ENCODE measurements around the gene WDR76.
"Not testable (repeated sequence)": the region's sequence is repeated elsewhere in the genome, so short reads cannot be mapped to it uniquely, and the experiment has no call there.

The WDR76 gene

DNA sequence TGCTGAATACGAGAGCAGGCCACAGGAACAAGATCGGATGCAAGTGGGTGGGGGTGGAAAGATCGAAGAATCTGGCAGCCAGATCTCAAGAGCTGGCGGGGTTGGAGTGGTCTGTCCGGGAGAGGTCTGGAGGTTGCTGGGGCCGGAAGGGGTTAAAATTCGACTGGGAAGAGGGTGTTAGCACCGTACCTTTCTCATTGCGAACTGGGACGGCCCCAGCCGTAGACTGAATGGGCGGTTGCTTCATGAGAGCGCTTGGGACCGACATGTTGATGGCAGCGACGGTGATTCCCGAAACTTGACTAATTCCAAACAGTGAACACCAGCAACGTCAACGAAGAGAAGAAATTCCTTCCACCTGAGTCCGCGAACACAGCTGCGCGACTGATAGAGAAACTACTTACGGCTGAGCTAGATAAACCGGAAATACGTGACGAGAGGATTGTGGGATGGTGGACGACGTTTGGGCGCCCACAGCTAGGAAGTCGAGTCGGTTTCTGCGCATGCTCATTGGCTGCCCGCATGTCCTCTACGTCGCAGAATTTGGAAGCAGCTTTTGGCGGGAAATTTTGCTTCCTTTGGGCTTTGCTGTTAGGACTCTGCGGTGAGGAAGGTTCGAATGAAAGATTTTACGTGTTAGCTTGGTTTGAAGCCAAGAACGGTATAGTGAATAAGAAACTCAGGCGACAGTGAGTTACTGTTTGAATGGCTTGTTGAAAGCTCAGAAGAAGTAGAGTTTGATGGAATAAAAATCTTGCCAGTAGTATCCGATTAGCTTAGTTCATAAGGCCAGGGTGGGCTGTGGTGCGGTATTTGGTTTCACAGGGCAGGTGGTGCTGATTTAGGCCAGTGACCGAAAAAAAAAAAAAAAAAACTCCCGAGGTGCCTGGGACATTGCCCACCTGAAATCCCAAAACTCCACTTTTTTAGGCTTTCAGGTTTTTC is 2.2 kb upstream of the WDR76 start, which contains the start of gene MFAP1:
TSS of gene MFAP1 (minus strand) at position 389 of the 945 bp plus-strand sequence. CDS start at position 268, 121 bp downstream.
- peak; percentile 98 for FAIRE-seq

DNA sequence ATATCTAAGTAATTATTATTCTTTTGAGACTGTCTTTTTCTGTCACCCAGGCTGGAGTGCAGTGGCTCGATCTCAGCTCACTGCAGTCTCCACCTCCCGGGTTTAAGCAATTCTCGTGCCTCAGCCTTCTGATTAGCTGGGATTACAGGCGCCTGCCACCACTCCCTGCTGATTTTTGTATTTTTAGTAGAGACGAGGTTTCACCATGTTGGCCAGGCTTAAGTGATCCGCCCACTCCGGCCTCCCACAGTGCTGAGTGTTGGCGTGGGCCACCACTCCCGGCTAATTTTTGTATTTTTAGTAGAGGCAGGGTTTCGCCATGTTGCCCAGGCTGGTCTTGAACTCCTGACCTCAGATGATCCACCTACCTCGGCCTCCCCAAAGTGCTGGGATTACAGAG is 1.5 kb upstream of the WDR76 start:
- FAIRE-seq: not testable (repeated sequence)

DNA sequence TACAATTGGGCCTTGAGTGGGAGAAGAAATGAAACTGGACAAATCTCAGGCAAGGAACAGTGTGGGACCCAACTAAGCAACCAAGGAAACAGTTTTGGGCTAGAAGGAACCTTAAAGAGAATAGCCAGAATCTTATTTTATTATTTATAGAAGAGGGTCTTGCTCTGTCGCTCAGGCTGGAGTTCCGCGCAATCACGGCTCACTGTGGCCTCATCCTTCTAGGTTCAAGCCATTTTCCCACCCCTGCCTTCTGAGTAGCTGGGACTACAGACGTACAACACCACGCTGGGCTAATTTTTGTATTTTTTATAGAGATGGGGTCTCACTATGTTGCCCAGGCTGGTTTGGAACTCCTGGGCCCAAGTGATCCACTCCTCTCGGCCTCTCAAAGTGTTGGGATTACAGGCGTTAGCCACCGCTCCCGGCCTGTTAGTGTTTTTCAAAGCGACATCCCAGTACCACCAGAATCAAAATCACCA is 734 bp upstream of the WDR76 start:
- no peak for FAIRE-seq

DNA sequence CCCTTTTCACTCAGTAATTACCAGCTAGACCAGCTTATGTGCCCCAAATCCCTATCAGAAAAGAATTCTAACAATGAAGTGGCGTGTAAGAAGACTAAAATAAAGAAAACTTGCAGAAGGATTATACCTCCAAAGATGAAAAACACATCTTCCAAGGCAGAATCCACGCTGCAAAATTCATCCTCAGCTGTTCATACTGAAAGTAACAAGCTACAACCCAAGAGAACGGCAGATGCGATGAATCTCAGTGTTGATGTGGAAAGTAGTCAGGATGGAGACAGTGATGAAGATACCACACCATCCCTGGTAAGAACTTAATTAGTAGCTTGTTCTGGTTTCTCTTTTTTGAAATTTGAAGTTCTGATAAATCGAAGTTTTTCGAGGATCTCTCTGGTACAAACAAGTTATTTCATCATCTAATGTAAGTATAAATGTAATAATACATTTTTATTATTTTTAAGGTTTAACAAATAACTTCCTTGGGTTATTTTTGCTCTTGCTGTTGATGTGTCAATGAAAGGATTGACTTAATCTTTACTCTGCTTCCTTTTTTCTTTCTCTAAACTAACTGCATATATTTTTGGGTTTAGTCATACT is 1.4 kb downstream of the WDR76 start:
- no peak for FAIRE-seq

DNA sequence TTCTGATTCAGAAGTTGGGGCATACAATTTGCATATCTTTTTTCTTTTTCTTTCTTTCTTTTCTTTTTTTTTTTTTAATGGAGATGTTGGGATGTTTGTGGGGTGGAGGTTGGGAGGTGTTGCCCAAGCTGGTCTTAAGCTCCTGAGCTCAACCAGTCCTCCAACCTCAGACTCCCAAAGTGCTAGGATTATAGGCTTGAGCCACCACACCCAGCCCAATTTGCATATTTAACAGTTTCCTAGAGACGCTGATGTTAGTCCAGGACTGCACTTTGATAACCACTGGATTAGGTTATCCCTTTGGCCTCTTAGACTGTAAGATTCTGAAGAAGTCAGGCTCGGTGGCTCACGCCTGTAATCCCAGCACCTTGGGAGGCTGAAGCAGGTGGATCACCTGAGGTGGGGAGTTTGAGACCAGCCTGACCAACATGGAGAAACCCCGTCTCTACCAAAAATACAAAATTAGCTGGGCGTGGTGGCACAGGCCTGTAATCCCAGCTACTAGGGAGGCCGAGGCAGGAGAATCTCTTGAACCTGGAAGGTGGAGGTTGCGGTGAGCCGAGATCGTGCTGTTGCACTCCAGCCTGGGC is 3.2 kb downstream of the WDR76 start:
- FAIRE-seq: not testable (repeated sequence)

DNA sequence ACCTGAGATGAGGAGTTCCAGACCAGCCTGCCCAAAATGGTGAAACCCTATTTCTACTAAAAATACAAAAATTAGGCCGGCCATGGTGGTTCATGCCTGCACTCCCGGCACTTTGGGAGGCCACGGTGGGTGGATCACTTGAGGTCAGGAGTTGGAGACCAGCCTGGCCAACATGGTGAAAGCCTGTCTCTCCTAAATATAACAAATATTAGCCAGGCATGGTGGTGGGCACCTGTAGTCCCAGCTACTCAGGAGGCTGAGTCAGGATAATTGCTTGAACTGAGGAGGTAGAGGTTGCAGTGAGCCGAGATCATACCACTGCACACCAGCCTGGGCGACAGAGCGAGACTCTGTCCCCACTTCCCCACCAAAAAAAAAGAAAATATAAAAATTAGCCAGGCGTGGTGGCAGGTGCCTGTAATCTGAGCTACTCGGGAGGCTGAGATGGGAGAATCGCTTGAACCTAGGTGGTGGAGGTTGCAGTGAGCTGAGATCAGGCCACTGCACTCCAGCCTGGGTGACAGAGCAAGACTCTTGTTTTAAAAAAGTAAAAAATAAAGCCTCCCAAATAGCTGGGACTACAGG is 4.0 kb downstream of the WDR76 start:
- FAIRE-seq: not testable (repeated sequence)

DNA sequence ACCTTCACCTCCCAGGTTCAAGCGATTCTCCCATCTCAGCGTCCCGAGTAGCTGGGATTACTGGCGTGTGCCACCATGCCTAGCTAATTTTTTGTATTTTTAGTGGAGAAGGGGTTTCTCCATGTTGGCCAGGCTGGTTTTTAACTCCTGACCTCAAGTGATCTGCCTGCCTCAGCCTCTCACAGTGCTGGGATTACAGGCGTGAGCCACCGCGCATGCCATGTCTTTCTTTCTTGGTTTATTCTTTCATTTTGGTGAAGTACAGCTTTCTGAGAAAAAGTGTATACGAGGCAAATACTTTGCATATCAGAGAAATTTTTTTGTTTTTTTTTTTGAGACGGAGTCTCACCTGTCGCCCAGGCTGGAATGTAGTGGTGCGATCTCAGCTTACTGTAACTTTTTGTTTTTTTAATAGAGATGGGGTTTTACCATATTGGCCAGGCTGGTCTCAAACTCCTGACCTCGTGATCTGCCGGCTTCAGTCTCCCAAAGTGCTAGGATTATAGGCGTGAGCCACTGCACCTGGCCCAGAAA is 4.8 kb downstream of the WDR76 start:
- not testable (repeated sequence) for FAIRE-seq

DNA sequence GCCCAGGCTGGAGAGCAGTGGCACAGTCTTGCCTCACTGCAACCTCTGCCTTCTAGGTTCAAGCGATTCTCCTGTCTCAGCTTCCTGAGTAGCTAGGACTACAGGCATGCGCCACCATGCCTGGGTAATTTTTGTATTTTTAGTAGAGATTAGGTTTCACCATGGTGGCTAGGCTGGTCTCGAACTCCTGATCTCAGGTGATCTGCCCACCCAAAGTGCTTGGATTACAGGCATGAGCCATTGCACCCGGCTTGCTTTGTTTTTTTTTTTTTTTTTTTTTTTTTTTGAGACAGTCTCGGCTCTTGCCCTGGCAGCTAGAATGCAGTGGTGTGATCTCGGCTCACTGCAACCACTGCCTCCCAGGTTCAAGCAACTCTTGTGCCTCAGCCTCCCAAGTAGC is 5.7 kb downstream of the WDR76 start:
- FAIRE-seq: not testable (repeated sequence)

DNA sequence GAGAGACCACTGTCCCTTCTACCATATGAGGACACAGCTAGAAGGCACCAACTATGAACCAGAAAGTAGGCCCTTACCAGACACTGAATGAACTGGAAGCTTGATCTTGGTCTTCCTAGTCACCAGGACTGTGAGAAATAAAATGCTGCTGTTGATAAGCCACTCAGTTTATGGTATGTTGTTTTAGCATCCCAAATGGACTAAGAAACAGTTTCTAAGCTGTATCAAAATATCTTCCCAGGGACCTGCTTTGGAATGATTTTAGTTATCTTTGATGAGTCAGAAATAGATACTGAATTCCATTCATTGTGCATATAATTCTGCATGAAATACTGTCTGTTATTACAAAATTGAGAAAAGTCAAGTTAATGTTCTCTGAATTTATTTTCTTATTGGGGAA is 18.6 kb downstream of the WDR76 start:
- no peak for FAIRE-seq

DNA sequence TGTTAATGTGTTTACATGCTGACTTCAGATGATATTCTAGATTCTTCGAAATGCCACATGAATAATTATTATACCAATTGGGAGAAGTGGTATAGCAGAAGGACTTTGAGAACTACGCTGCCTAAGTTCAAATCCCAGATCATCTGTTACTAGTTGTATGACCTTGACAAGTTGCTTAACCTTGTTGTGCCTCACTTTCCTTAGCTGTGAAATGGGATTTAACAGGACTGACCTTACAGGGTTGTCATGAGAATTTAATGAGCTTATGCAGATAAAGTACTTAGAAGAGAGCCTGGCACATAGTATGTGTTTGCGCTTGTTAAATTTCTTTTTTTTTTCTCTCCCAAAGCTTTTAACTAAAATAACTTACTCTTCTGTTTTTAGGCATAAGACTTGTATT is 24.4 kb downstream of the WDR76 start:
- no peak for FAIRE-seq

DNA sequence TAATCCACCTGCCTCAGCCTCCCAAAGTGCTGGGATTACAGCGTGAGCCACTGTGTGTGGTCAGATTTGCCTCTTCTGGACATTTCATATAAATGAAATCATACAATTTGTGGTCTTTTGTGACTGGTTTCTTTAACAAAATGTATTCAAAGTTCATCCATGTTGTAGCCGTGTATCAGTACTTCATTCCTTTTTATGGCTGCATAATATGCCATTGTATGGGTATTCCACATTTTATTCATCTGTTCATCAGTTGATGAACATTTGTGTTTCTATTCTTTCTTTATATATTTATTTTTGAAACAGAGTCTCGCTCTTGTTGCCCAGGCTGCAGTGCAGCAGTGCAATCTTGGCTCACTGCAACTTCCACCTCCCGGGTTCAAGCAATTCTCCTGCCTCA is 25.8 kb downstream of the WDR76 start:
- FAIRE-seq: no peak

DNA sequence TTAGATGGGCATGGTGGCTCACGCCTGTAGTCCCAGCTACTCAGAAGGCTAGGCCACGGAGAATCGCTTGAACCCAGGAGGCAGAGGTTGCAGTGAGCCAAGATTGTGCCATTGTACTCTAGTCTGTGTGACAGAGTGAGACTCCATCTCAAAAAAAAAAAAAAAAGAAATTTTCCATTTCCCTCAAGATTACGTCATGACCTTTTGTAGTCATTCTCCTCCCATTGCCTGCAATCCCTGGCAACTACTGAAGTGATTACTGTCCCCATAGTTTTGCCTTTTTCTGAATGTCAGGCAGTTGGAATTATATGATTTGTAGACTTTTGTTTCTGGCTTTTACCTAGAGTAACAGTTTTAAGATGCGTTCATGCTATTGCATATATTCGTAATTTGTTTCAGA is 28.0 kb downstream of the WDR76 start:
- FAIRE-seq: no peak

DNA sequence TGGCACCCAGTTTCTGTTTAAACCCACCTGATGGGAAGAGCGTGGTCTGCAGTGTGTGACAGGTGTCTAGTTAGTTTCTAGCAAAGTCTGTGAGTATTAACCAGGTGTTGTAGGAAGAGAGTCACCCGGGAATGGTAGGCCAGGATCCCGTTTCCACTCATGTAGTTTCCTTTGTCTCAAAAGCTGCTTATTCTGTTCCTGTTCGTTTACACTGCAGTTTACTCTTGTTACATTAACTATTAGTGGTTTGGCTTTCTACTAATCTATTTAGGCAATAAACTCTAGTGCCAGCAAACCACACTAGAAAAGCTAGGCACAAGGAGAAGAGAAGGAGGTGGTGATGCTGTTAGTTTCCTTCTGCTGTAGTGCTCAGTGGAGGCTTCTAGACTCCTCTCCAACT is 32.7 kb downstream of the WDR76 start:
- FAIRE-seq: no peak

DNA sequence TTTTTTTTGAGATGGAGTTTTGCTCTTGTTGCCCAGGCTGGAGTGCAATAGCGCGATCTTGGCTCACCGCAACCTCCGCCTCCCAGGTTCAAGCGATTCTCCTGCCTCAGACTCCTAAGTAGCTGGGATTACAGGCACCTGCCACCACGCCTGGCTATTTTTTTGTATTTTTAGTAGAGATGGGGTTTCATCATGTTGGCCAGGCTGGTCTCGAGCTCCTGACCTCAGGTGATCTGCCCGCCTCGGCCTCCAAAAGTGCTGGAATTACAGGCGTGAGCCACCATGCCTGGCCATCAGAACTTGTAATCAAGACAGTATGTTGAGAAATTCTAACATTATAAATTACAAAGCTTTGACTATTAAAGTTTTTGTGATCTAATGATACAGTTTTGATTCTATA is 39.8 kb downstream of the WDR76 start:
- FAIRE-seq: not testable (repeated sequence)

DNA sequence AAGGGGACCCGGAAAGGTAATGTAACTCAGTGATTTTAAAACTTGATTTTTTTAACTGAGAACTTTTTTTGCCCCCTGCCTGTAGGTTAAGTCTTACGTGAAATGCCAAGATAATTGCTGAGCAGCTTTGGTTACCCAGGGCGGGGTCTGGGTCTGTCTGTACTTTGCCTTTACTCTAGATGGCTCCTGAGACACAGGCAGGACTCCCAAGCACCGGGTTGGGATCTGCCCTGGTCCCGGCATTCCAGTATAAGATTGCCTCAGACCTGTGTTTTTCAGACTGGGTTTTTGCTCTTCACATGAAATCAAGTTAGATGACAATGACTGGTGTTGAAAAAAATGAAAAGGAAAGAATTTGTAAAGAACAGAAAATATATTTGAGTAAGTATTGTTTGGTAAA is 40.3 kb downstream of the WDR76 start:
- FAIRE-seq: no peak

DNA sequence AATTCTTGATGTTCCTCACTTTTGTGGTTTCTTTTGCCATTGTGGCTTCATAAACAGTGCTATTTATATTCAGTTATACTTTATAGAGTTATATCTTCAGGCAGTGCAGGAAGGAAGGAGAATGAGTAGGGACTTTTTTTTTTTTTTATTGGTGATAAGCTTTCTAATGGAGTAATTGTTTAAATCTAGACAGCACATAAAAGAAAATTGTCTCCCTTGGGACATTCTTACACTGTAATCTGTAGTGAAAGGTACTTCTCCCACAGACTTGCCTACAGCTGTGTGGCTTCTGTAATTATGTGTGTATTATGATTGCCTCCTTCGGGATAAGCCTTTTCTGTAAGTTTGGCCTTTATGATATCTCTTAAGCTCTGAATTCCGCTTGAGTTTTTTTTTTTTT is 41.6 kb downstream of the WDR76 start:
- no peak for FAIRE-seq

DNA sequence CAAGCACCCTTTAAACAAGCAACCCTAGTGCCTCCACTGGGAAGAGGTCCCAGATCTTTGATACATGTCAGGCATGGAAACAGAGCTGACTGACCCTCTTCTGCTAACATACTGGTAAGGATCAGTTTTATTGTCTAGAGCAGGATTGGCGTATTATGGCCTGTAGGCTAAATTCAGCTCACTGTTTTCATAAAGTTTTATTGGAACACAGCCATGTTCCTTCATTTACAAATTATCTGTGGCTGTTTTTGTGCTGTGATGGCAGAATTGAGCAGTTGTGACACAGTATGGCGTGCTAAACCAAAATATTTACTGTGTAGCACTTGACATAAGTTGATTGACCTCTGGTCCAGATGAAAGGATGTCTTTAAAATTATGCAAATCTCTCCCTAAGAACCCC is 45.0 kb downstream of the WDR76 start:
- no peak for FAIRE-seq

DNA sequence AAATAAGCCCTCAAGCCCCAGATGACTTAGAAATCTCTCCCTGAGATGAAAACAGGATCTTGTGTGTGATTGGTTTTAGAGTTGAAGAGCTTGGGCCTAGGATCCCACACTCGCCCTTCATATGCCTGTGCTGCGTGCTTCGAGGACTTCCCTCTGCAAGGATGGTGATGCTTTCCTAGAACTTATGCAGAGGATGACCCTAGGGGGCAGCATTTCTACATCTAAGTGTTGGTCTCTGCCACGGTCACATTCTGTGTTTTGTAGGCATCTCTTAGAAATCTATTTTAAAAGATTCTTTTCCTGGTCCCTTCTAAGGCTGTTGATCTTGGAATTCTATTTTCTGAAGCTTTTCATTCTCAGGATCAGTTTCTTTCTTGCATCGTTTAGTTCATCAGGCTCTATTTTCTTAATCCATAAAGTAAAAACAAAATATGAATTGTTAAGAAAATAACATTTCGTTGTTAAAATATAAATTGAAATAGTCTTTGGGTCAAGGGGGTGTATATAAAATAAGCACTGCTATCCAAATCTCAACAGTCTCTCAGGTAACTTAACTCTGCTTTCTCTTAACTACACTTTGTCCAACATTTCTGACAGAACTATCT is 45.7 kb downstream of the WDR76 start:
- peak; percentile 59 for FAIRE-seq

DNA sequence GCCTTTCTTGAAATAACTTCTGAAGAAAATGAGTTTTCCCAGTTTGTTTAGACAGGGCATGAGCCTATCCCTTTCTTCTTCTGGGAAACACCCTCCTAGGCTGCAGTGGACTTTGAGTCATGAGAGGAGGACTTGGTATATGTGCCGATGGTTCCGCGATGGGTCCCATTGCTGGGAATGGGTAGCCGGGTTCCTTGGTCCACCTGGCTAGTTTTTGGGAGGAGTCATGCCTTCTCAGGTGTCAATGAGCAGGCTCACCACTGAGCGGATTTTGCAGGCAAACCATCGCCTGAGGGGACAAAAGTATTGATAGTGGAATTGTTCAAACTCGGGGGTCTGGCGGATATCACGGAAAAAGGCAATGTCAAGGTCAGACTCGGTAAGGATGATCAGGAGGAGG is 46.8 kb downstream of the WDR76 start:
- FAIRE-seq: no peak

DNA sequence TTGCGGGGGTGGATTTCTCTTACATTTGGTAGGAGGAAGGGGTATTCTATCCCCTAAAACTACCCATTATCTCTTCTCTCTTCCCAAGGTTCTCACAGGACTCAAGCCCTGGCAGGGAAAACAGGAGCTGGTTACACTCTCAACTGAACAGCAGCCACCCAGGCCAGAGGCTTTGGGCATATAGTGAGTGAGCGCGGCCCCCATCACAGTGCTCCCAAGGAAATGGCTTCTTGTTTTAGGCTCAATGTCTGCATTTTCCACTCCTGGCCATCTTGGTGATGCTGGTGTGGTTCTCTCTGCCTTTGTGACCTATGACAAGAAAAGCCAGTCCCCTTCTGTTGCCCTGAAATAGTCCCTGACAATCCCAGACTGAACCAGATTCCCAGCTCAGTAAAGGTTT is 50.1 kb downstream of the WDR76 start:
- FAIRE-seq: no peak

DNA sequence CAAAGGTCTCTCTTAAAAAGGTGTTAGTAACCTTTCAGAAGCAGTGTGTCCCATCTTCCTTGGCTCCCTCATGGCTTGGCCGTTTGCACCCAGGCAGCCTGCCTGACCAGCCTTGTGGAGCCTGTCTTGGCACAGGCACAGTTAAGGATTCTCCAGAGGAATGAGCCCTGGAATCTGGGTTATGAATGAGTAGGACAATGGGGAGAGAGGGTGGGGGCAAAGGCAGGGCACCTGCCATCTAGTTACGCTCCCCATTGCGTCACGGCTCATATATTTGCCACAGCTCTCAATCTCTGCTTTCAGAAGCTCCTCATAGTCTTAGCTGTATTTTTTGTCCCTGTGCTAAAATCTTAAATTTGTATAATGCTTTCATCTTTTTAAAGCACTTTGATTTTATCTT is 50.6 kb downstream of the WDR76 start:
- no peak for FAIRE-seq

DNA sequence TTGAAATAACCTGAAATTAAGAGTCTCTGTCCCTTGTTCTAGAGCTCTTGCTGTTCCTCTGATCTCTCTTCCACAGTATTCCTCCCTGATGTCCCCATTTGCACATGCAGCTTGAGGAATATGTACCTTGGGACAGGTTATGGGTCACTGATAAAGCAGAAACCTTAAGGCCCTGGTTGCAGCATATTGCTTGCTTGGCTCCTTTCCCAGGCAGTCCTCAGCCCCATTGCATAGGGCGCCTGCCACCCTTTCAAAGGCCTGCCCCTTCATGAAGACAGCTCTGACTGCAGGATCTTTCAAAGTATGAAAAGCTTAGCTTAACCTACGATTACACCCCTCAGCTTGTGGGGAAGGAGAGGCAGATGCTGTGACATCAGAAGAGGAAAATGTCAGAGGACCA is 51.6 kb downstream of the WDR76 start:
- FAIRE-seq: no peak
